HG02623 (cell line): ENCODE results near the gene CBX1.

Source experiments
- ATAC-seq: cut with Tn5 transposase; IDR thresholded peaks from one replicate; pipeline ENCODE4 v1.9.1; 2021; ENCODE audit warnings: moderate library complexity; ENCODE audit not compliant: unreplicated experiment

Gene CBX1

DNA sequence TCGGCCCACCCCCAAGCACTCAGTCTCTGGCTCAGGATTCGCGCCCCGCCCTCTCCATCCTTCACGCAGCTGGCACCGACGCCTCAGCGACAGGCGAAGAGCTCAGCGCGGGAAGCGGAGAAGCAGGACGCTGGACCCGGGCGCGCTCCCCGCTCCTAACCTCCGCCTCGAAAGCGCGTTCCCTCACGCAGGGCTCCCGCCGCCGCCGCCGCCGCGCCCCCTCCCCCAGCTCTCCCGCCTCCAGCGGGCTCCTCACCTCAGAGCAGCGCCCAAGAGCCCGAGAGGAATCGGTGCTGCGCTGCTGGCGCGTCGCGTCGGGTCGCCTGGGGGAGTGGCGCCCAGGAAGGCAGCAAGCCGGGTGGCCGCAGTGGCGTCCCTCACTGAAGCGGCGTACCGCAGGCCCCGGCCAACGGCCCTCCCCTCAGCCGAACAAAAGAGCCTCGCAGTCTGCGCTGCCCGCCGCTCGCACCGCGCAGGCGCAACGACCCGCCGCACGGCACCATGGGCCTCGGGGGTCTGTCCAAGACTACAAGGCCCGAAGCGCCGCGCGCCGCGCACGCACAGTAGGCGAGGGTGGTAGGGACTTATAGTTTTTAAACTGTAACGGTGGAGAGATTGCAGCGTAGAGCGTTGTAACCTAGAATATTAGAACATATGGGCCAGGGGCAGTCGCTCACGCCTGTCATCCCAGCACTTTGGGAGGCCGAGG, at the start of gene CBX1:
CBX1 (minus strand) TSS at position 467 of the 709 bp plus-strand sequence. CDS start 24,474 bp downstream, outside the sequence.
- peak; percentile 87 for ATAC-seq

DNA sequence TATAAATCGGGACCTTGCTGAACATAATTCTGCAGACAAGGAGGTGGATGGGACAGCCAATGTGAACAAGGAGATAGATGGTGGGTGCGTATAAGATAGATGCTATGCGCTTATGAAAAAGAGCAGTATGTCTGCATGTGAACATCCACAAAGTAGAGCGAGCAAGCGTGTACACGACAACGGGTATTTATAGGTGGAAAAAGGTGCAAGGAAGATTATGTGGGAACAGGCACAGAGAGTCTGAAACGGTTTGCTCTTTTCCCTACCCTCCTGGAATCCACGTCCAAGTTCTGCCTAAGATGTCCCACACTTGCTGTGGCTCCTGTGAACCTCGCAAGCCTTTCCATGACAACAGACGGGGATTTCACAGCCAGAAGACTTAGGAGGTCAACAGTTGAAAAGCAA, 49.3 kb upstream of the CBX1 start:
- no peak for ATAC-seq

DNA sequence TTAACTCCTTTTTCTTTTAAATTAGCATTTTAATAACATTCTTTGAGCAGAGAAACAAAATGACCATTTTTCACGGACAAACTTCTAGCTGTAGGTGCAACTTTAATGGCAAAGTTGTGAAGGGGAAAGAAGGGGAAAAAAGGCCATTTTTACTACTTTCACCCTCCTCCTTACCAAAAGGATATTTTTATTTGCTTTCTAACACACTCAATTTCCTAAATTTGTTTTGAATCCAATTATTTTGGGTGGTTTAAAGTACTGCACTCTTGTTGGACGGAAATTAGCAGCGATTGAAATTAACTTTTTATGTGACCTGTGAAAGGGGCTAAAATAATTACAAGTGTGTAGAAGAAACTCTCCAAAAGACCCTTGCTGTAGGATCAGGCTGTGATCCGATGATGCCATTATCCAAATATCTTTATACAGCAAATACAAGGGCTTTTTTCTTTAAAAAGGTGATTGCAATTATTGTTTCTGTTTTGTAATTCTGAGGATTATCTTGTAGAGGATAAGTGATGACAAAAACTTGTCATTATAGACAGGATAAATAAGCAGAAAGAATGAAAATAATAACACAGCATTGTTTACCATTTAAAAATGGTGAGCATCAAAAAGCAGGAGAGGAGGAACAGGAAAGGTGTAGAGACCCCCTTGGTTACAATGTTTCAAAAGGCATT, 48.6 kb upstream of the CBX1 start:
- ATAC-seq: no peak

DNA sequence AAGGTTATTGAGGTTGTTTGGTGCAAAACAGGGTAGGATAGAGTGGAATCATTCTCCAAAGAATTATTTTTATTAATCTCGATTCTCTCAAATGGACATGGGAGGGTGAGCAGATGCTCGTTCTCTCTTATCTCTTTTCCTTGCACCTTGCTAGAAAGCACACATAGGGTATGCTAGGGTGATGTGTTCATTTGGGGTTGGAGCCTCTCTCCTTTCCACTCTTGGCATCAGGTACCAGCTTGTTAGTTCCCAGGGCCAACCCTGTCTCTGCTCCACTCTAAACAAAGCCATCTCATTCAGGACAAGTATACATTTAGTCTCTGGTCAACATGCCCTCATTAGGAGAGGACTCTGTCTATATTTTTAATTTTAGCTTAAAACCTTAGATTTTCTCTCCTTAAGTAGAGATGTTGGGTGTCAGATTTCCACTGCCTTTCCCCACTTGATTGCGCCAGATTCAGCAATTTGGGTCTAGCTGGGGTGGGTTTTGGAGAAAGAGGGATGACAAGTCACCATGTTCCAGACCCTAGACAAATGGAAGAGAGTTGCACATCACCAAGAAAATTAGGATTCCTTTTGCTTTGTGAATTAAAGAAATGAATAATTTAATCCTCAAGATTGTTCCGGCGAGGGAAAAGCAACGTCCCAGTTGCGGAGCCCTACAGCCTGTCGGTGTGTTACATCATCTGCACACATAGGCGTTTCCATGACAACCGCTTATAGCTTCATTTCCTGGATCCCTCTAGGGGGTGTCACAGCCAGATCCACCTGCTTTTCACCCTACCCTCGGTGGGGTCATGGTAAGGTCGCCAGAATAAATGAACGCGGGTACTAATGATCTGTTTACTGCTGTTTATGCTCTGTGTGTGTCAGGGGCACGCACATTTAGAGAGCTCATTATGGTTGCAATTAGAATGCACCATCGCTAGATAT, 47.8 kb upstream of the CBX1 start:
- ATAC-seq: no peak

DNA sequence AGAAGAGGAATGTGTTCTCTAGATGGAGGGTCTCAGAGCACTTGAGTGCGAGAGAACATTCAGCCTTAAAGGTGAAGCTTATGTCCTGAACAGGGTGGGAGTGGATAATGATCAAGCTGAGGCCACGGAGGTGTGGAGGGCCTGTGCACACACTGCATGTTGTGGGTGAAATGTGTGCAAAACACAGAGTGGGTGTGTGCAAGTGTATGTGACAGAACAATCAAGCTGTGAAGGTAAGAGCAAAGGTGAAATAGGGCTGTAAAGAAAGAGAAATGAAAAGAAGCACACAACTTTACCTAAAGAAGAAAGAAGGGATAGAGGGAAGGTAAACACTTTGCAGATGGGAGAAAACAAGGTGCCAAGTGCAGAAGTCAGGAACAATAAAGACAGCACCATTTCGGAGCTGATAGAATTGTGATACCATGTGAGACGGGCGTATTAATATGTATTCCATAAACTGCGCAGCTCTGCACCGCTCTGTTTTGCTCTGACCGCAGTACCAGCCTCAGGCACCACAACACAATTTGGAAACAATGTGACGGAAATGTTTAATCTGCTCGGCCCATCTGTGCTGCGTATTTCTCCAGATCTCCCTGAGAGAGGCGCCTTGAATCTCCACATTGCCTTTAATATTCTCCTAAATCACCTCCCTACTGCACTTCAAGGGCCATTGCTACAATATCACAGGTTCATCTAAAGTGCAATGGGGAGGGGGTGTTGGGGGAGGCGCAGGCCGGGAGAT, 46.9 kb upstream of the CBX1 start:
- no peak for ATAC-seq

DNA sequence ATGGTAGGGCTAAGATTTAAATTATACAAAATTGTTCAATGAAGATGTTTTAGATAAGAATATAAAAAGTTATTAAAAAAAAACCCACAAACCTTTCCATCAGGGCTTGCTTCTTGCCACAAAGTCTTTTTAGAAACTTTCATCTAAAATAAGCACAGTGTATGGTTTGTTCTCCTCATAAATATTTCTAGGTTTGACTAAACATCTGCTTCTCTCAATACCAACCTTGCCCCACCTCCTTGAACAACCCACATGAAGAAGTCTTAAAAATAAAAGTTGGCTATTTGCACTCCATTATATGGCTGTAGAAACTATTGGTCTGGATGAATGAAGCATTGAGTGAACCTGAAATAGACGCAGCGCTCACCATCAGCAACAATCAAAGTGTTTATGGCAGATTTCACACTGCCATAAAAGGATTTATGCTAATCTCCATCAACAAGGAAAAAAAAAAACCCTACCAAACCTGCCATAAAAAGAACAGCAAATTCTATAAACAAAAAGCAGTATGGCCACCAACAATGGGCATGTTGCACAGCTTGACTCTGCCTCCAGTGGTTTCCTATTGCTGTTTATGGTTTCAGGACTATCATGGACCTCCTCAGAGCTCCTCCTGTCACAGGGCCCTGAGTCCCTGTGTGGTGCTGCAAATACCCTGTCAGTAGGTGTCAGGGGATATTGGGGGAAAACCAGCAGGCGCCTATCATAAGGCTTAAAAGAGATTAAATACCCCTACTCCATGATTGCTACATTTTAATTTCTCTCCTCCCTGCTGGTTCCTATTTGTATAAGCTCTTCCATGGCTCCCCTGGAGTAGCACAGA, 43.9 kb upstream of the CBX1 start:
- no peak for ATAC-seq

DNA sequence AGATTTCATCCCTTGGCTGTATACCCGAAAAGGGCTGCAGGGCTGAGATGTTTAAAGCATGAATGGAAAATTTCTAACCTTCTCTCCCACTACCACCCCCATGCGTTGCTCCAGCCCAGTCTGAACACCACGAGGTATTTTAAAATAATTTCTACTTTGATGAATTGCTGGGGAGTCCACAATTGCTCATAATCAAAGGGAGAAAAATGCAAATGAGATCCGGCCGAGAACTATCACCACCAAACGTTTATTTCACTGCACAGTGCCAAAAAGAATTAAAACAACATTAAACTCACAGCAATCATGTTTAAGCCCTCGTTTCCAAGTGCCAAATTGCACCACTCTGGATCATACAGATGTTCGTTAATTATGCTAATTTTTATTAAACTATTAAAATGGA, 43.0 kb upstream of the CBX1 start:
- no peak for ATAC-seq

DNA sequence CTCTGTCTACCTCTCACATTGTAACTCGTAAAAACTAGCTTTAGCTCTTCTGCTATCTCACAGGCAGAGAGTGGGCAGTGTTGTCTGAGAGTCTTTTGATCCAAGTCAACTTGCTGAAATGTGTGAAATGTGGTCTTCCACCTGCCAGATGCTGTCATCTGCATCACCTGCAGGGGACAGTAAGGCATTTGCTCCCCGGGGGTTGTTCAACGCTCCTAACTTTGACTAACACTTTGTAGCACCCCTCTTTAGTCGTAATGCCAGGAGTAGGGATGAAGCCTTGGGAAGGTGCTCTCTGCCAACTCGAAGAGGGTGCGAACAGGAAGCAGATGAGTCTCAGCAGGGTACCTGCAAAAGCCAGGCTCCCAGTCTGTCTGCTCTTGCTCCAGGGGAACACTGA, 42.4 kb upstream of the CBX1 start:
- ATAC-seq: no peak

DNA sequence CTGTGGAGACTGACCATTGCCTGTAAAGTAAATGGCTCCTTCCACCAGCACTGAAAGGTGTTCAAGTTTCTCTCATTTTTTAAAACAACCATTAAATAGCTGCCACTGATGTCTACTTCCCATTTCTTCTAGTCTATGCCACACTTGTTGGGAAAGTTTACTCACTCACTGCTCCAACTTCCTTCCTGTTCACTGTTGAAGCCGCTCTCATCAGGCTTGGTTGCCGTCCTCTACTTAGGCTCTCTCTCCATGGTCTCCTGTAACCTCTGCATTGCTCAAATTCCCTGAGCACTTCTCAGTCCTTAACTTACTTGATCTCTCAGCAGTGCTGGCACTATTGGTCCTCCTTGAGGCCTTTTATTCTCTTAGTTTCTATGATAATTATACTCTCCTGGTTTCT, 38.7 kb upstream of the CBX1 start:
- no peak for ATAC-seq

DNA sequence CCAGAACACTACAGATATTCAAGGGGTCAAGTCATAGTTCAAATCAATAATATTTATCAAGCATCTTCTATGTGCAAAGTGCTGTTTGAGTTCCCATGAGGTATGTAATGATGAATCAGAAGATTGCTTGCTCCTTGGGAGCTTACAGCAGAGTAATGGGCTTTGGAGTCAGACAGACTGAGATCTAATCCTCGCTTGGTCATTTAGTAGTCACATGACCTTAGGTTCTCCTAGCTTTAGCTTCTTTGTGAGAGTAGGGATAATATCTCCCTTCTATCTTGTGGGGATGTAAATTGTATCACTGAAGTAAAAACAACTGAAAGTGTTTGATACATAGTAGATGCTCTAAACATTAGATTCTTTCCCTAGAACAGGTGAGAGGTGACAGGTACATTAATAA, 36.4 kb upstream of the CBX1 start:
- no peak for ATAC-seq

DNA sequence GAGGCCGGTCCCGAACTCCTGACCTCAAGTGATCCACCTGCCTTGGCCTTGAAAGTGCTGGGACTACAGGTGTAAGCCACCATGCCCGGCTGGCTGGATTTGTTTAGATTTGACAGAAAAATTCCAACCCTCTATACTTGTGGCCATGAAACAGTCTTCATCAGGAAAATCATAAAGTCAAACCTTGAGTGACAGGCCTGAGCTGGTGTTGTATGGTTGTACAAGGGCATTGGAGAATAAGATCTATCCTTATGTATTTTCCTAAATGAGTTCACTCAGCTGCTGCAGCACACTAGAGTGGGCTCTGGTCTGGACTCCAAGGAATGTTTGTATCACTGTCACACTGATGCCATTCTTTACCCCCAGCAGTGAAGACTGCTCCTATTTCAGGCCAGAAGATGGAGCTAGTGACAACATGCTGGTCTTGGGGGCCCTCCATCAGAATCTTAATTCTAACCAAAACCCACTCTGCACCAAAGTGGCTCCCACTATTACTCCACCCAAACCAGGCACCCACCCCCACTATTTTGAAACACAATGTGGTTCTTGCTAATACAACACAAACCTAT, 33.7 kb upstream of the CBX1 start:
- ATAC-seq: no peak

DNA sequence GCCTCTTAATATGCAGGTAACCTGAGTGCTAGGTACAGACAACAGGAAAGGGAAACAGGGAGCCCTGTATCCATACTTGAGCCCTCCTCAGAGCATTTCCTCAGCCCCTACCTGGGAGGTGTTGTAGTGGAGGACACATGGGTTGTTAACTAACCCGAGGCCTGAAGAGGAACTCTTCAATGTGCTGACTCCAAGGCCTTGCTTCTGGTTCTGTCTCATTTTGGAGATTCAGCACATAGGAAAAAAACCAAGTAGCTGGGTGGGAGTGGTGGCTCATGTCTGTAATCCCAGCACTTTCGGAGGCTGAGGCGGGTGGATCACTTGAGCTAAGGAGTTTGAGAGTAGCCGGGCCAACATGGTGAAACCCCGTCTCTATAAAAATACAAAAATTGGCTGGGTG, 31.1 kb upstream of the CBX1 start:
- ATAC-seq: no peak

DNA sequence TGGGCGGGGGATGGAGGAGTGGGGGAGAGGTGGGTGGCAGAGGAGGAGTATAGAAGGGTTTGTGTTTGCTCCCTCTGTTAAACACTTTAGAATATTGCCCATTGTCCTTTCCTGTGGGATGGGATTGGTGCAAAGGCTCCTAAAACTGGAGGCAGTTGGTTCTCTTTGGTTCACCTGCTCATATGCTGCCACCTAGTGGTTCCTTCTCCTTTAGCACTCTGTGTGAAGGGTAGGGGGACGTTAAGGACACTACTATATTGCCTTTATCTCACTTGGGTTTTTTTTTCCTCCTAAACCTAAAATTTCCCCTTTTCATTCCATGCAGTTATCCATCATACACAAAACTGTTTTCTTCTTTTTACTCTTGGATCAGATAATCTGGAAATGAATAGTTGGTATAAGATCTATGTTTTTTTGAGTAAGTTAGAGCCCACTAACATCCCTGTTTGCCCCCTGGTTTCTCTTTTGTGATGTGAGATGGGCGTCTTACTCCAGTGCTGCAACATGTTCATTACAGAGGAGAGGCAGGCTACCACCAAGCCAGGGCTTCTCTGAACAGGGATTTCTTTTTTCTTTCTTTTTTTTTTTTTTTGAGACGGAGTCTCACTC, 30.0 kb upstream of the CBX1 start:
- no peak for ATAC-seq

DNA sequence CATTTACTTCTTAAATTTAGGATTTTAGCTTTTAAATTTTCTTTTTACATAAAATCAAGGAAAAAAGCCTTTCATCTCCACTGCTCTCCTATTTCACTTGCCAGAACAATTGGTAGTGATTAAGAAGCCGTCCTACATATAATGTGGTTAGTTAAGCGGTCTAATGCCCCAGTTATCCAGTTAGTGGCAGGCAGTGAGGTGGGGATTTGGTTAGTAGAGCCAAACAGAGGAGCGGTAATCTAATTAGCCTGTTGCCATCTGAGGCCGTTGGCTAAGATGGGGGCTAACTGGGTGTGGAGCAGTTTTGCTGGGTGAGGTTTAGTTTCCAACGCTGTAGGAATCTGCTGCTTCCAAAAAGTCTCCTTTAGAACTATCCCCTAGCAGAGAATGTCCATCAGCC, 28.7 kb upstream of the CBX1 start:
- no peak for ATAC-seq

DNA sequence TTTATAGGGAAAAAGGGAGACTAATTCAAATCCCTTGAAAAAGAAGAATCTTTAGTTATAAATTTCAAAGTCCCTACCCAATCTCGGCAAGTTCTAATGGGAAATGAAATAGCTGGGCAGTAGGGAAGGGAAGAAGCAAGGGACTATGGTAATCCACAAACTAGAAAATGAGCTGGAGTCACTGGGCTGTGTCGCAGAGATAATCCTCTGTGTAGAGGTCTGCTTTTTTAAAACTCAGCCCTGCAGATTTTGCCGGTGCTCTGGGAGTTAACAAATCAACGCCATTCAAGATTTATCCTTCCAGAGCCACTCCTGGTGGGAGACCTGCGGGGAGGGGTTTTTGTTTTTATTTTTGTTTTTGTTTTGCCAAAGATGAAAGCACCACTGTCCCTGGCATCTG, 27.1 kb upstream of the CBX1 start:
- no peak for ATAC-seq

DNA sequence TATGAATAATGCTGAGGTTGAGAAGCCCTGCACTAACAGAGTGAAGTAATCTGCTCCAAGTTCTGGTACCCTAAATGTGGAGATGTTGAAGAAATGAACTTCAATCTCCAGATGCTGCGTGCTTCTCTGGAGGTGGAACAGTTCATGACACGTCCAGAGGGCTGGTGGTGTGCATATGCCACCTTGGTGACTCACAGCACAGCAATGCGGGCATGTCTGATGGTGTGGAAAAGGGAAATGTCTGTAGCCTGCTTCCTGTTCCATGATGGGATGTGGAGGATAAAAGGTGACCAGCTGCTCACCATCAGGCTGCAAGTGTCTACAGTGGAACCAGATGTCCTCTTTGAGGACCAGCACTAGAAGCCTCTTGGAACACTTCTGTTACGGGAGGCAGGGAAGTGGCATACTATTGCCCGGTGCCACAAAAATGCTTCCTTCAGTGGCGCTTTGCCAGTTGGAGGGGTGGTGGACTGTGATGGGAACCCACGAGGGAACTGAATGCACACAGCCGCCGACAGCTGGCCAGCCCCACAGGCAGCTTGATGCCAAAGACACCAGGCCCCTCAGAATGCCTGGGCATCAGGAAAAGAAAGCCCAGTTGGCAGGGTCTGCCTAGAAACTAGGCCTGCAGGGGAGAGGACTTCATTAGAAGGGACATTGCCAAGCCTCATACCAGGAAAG, 26.2 kb upstream of the CBX1 start:
- no peak for ATAC-seq

DNA sequence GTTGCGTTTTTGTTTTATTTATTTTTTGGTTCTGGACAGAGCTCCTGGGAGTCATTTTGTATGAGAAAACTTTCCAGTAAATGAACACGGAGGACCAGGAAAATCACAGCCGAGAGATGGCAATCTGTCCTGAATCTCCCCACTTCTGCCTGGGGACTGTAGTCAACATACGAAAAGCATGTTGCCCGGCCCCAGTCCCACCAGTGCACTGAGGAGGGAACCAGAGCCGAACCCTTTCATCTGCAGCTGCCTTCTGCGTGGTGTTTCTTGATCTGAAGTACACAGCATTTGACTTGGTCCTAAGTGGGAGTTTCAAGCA, 25.2 kb upstream of the CBX1 start:
- ATAC-seq: no peak

DNA sequence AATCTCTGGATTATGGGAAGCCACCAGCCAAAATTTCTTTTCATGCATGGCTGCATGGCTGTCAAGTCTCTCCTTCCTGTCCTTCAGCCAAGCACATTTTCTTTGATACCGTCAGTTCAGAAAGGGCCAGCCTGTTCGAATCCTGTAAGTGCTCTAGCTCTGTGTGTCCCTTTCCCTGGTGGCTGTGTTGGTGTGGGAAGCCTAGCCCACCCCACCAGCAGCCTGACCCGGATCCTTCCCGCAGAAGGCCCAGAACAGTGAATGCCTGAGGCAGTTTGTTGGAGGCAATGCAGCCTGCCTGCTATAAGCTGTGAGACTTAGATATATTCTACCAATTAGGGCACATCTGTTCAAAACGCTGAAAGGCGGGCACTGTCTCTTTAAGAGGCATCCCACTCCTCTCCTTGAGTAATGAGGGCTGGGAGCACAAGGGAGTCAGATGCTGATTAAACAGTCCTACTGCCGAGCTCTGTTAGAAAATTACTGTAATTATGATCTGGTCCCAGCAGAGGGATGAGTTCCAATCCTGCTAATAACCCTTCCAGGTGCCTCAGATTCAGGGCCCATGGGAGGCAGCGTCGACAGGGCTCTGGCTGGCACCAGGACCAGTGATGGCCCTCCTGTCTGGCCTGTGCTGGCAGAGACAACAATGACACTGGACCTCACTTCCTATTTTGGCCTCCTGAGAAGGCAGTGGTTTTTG, 24.7 kb upstream of the CBX1 start:
- ATAC-seq: no peak
